OCI-LY7 (cell line): Measurements from ENCODE around the gene HYI. TPM values are rescaled to one million over a fixed set of nuclear protein-coding genes. Genes with fewer than 3 reads are reported as not detected.
A peak's percentile ranks its signal among the peaks of the same experiment; 100 is the strongest.

Experiments
- BruUV-seq: library from RNA; stranded (reverse); fragments of 400-500 nt; replicated peaks from 2 replicates; lab custom pipeline; 2021; lab: Mats Ljungman, UMichigan
- CTCF ChIA-PET: fragments of 300-600 bp; sonication (Branson Sonifier 250); formaldehyde crosslinking; loops from one replicate; lab custom pipeline; 2022; ENCODE audit warnings: antibody characterized with exemption; ENCODE audit not compliant: unreplicated experiment; lab: Charles Lee
- POLR2A ChIA-PET: fragments of 300-600 bp; sonication (Branson Sonifier 250); formaldehyde crosslinking; loops from one replicate; lab custom pipeline; 2022; ENCODE audit warnings: antibody characterized with exemption; lab: Charles Lee
- DNase-seq: peaks from one replicate; pipeline ENCODE4 v3.0.0-alpha.2; 2015; ENCODE audit warnings: low spot score
- H2AFZ ChIP-seq: fragments of 200-600 bp; sonication (generic), shearing (Covaris generic); 2 replicates; pipeline ENCODE4 v1.6.1; 2014; ENCODE audit warnings: mild to moderate bottlenecking, antibody characterized with exemption, low read length, moderate library complexity
- H3K27ac ChIP-seq: fragments of 200-600 bp; sonication (generic); 2 replicates; pipeline ENCODE4 v1.5.1; 2014; ENCODE audit warnings: mixed run types, low read depth, mild to moderate bottlenecking, moderate library complexity, low read length, inconsistent platforms; ENCODE audit not compliant: poor library complexity, severe bottlenecking
- H3K36me3 ChIP-seq: fragments of 200-600 bp; sonication (generic); 2 replicates; pipeline ENCODE4 v1.6.1; 2014; ENCODE audit warnings: mild to moderate bottlenecking, antibody characterized with exemption, low read length, moderate library complexity, mixed read lengths; ENCODE audit not compliant: insufficient read depth
- H3K4me1 ChIP-seq: fragments of 200-600 bp; sonication (generic); 2 replicates; pipeline ENCODE4 v1.5.1; 2014; ENCODE audit warnings: mild to moderate bottlenecking, low read length; ENCODE audit not compliant: insufficient read depth, poor library complexity, severe bottlenecking
- H3K4me2 ChIP-seq: fragments of 200-600 bp; sonication (generic); 2 replicates; pipeline ENCODE4 v1.6.1; 2014; ENCODE audit warnings: mild to moderate bottlenecking, low read length
- H3K4me3 ChIP-seq: fragments of 200-600 bp; sonication (generic); 2 replicates; pipeline ENCODE4 v1.5.1; 2014; ENCODE audit warnings: mild to moderate bottlenecking, low read depth, low read length; ENCODE audit not compliant: poor library complexity, severe bottlenecking
- H3K79me2 ChIP-seq: fragments of 200-600 bp; sonication (generic); 2 replicates; pipeline ENCODE4 v1.6.1; 2016; ENCODE audit warnings: low read depth, mild to moderate bottlenecking, low read length, moderate library complexity, mixed read lengths; ENCODE audit not compliant: insufficient read depth
- H3K9me2 ChIP-seq: fragments of 200-600 bp; sonication (generic); 2 replicates; pipeline ENCODE4 v1.6.1; 2016; ENCODE audit warnings: mild to moderate bottlenecking, low read length, mixed read lengths; ENCODE audit not compliant: insufficient read depth
- H3K9me3 ChIP-seq: fragments of 200-600 bp; sonication (generic); 2 replicates; pipeline ENCODE4 v1.6.1; 2014; ENCODE audit warnings: mild to moderate bottlenecking, mixed run types, low read length, mixed read lengths
- H4K20me1 ChIP-seq: fragments of 200-600 bp; sonication (generic); 2 replicates; pipeline ENCODE4 v1.6.1; 2014; ENCODE audit warnings: mild to moderate bottlenecking, antibody characterized with exemption, low read length, moderate library complexity, mixed read lengths; ENCODE audit not compliant: insufficient read depth
- EZH2phosphoT487 ChIP-seq: fragments of 200-600 bp; sonication (generic); IDR thresholded peaks from 2 replicates; pipeline ENCODE4 v1.6.1; 2018; ENCODE audit warnings: low read depth, borderline replicate concordance, mild to moderate bottlenecking, mixed run types, antibody characterized with exemption, low read length, moderate library complexity, mixed read lengths
- intact Hi-C: fragments of 100-400 bp; cut with micrococcal nuclease; formaldehyde crosslinking; loops from one replicate; pipeline ENCODE4 v1.10.0; 2022; ENCODE audit not compliant: unreplicated experiment
- total RNA-seq, 2 experiments: library from RNA; depleted of rRNA in 1 of 2; stranded (reverse); fragments of >200 nt in 1 of 2; shearing (Covaris generic) in 1 of 2; gene quantifications; 2 replicates each; pipeline ENCODE4 v1.2.3, GENCODE V29; 2014 to 2022
- TF ChIP-seq, protein P1 (sequence below): fragments of 200-600 bp; sonication (generic); conservative IDR thresholded peaks from 2 replicates; pipeline ENCODE4 v1.5.1; 2014; ENCODE audit warnings: mild to moderate bottlenecking, antibody characterized with exemption, low read length, moderate library complexity, mixed read lengths

HYI gene
- total RNA-seq, 2 experiments from 2014 or later: not detected

DNA sequence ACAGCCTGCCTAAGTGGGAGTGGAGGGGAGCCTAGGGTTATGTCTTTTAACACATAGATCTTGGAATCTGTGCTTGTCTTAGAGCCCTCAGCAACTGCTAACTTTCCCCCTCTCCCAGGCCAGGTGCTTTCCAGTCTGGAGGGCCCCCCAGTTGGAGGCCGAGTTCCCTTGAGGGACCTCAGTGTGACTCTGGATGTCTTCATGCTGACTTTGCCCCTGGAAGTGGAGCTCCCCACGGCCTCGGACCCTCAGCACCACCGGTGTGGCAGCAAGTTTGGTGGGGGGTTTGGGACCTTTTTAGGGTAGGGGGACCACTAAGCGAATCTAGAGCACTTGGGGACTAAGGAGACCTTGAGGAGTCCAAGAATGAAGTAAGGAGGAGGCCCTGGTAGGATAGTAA lies 22.9 kb downstream of the HYI start:
- POLR2A ChIA-PET: no interaction called here
- CTCF ChIA-PET: no interaction called here
- intact Hi-C loops: no loop called here
- no peaks in the 10 kb centered on the region for H3K4me1 ChIP-seq
- H3K9me2 ChIP-seq: no peaks in the 10 kb centered on the region
- no peak overlapping the region for H3K27ac ChIP-seq
- no peak overlapping the region for H3K4me3 ChIP-seq
- H3K79me2 ChIP-seq: no peaks in the 10 kb centered on the region
- no TSS peak for BruUV-seq
- no peak overlapping the region for H2AFZ ChIP-seq
- no peaks in the 10 kb centered on the region for H3K9me3 ChIP-seq
- H4K20me1 ChIP-seq: no peaks in the 10 kb centered on the region
- no peak for DNase-seq
- TF ChIP-seq EZH2phosphoT487: no peak
- TF ChIP-seq, protein P1, sequence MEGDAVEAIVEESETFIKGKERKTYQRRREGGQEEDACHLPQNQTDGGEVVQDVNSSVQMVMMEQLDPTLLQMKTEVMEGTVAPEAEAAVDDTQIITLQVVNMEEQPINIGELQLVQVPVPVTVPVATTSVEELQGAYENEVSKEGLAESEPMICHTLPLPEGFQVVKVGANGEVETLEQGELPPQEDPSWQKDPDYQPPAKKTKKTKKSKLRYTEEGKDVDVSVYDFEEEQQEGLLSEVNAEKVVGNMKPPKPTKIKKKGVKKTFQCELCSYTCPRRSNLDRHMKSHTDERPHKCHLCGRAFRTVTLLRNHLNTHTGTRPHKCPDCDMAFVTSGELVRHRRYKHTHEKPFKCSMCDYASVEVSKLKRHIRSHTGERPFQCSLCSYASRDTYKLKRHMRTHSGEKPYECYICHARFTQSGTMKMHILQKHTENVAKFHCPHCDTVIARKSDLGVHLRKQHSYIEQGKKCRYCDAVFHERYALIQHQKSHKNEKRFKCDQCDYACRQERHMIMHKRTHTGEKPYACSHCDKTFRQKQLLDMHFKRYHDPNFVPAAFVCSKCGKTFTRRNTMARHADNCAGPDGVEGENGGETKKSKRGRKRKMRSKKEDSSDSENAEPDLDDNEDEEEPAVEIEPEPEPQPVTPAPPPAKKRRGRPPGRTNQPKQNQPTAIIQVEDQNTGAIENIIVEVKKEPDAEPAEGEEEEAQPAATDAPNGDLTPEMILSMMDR: no peak
- H3K4me2 ChIP-seq: no peak overlapping the region
- peaks cover 76% of the 10 kb centered on the region for H3K36me3 ChIP-seq

DNA sequence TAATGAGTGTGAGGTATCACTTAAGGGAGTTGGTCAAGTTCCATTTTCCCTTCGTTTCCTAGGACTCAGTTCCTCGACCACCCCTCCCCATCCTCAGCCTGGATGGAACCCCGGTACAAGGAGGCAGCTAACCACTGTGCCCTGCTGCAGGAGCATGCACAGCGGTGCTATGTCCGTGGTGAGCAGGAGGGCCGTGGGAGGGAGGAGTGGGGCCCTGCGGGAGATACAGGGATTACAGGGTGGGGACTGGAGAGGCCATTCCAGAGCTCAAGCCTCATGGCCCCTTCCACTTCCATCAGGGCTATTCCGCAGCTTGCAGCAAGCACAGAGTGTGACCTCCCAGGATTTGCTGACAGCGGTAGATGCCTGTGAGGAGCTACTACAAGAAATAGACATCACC lies 25.8 kb downstream of the HYI start:
- H3K9me2 ChIP-seq: no peaks in the 10 kb centered on the region
- H2AFZ ChIP-seq: no peak overlapping the region
- no peaks in the 10 kb centered on the region for H4K20me1 ChIP-seq
- no peaks in the 10 kb centered on the region for H3K79me2 ChIP-seq
- H3K27ac ChIP-seq: no peak overlapping the region
- ChIA-PET CTCF (no interaction called here), POLR2A (interaction anchor here (0.6 kb wide), 1 partner anchor 1425 kb away, joined by 3 read pairs; no protein-coding TSS in a partner anchor)
- TF ChIP-seq, protein P1: no peak
- TF ChIP-seq EZH2phosphoT487: no peak
- H3K4me1 ChIP-seq: no peaks in the 10 kb centered on the region
- peaks cover 80% of the 10 kb centered on the region for H3K36me3 ChIP-seq
- H3K4me2 ChIP-seq: no peak overlapping the region
- no peak for DNase-seq
- TSS peak; percentile 56 for BruUV-seq
- no peaks in the 10 kb centered on the region for H3K9me3 ChIP-seq
- H3K4me3 ChIP-seq: no peak overlapping the region
- intact Hi-C loops: no loop called here

DNA sequence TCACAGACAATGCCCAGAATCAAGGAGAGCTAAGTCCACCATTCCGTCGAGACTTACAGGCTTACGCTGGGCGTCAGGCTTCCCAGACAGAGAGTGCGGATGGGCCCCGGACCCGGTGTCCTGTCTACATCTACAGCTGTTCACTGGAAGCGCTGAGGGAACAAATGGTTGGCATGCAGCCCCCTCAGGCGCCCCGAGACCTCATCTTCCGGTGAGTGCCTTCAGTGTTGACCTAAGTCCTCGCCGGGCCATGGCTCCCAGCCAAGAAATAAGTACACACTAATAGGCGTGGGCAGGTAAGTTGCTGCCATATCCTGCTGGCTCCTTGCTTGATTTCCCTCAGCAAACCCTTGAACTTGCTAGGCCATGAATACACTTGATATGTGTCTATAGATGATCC lies 26.2 kb downstream of the HYI start:
- ChIA-PET CTCF (no interaction called here), POLR2A (interaction anchor here (0.6 kb wide), 1 partner anchor 1425 kb away, joined by 3 read pairs; no protein-coding TSS in a partner anchor)
- Histone ChIP-seq H3K27ac (no peak overlapping the region), H3K9me2 (no peaks in the 10 kb centered on the region), H3K79me2 (no peaks in the 10 kb centered on the region), H2AFZ (no peak overlapping the region), H3K36me3 (peaks cover 81% of the 10 kb centered on the region), H4K20me1 (no peaks in the 10 kb centered on the region), H3K9me3 (no peaks in the 10 kb centered on the region), H3K4me2 (no peak overlapping the region), H3K4me3 (no peak overlapping the region), H3K4me1 (no peaks in the 10 kb centered on the region)
- intact Hi-C loops: no loop called here
- BruUV-seq: no TSS peak
- DNase-seq: no peak
- TF ChIP-seq EZH2phosphoT487: no peak
- TF ChIP-seq, protein P1: no peak
